Parathyroid adenoma (tissue), 2 donors: ENCODE data around the gene ZMYND11.

Experiments
- H2AFZ ChIP-seq: fragments of 300-600 bp; sonication (generic); one replicate; pipeline ENCODE4 v1.7.0; 2017; ENCODE audit warnings: antibody characterized with exemption, mild to moderate bottlenecking
- H3K27ac ChIP-seq: fragments of 300-600 bp; sonication (generic); one replicate; pipeline ENCODE4 v1.7.0; 2017
- H3K27me3 ChIP-seq: fragments of 300-600 bp; sonication (generic); one replicate; pipeline ENCODE4 v1.7.0; 2017; ENCODE audit warnings: low read length; ENCODE audit not compliant: control insufficient read depth, insufficient read depth
- H3K36me3 ChIP-seq: fragments of 300-600 bp; sonication (generic); one replicate; pipeline ENCODE4 v1.7.0; 2017; ENCODE audit warnings: low read length; ENCODE audit not compliant: control insufficient read depth, insufficient read depth
- H3K4me1 ChIP-seq: fragments of 300-600 bp; sonication (generic); one replicate; pipeline ENCODE4 v1.7.0; 2017; ENCODE audit warnings: control low read depth
- H3K4me2 ChIP-seq: fragments of 300-600 bp; sonication (generic); one replicate; pipeline ENCODE4 v1.7.0; 2017; ENCODE audit warnings: low read length
- H3K4me3 ChIP-seq: fragments of 300-600 bp; sonication (generic); one replicate; pipeline ENCODE4 v1.7.0; 2017; ENCODE audit warnings: low read depth, low read length
- H3K79me2 ChIP-seq: fragments of 300-600 bp; sonication (generic); one replicate; pipeline ENCODE4 v1.7.0; 2017; ENCODE audit warnings: control low read depth
- H3K9ac ChIP-seq: fragments of 300-600 bp; sonication (generic); one replicate; pipeline ENCODE4 v1.7.0; 2017; ENCODE audit warnings: mild to moderate bottlenecking
- H3K9me3 ChIP-seq: fragments of 300-600 bp; sonication (generic); one replicate; pipeline ENCODE4 v1.7.0; 2017; ENCODE audit warnings: low read length; ENCODE audit not compliant: control insufficient read depth
- TF ChIP-seq, protein P1 (sequence below): fragments of 300-600 bp; sonication (generic); IDR thresholded peaks from one replicate; pipeline ENCODE4 v1.7.0; 2017; ENCODE audit warnings: antibody characterized with exemption, mild to moderate bottlenecking
- donor health status: primary hyperparathyroidism.

Gene ZMYND11

GRCh38 chr10:152915-153314 is 17.7 kb downstream of the ZMYND11 start:
- no peak overlapping the region for H2AFZ ChIP-seq
- no peaks in the 10 kb centered on the region for H3K9me3 ChIP-seq
- no peak overlapping the region for H3K4me2 ChIP-seq
- peaks cover 63% of the 10 kb centered on the region for H3K79me2 ChIP-seq
- H3K27me3 ChIP-seq = no peaks in the 10 kb centered on the region
- no peak overlapping the region for H3K4me3 ChIP-seq
- TF ChIP-seq, protein P1, sequence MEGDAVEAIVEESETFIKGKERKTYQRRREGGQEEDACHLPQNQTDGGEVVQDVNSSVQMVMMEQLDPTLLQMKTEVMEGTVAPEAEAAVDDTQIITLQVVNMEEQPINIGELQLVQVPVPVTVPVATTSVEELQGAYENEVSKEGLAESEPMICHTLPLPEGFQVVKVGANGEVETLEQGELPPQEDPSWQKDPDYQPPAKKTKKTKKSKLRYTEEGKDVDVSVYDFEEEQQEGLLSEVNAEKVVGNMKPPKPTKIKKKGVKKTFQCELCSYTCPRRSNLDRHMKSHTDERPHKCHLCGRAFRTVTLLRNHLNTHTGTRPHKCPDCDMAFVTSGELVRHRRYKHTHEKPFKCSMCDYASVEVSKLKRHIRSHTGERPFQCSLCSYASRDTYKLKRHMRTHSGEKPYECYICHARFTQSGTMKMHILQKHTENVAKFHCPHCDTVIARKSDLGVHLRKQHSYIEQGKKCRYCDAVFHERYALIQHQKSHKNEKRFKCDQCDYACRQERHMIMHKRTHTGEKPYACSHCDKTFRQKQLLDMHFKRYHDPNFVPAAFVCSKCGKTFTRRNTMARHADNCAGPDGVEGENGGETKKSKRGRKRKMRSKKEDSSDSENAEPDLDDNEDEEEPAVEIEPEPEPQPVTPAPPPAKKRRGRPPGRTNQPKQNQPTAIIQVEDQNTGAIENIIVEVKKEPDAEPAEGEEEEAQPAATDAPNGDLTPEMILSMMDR = no peak
- no peak overlapping the region for H3K27ac ChIP-seq
- peaks cover 7% of the 10 kb centered on the region for H3K4me1 ChIP-seq
- no peaks in the 10 kb centered on the region for H3K36me3 ChIP-seq
- H3K9ac ChIP-seq = no peak overlapping the region

DNA sequence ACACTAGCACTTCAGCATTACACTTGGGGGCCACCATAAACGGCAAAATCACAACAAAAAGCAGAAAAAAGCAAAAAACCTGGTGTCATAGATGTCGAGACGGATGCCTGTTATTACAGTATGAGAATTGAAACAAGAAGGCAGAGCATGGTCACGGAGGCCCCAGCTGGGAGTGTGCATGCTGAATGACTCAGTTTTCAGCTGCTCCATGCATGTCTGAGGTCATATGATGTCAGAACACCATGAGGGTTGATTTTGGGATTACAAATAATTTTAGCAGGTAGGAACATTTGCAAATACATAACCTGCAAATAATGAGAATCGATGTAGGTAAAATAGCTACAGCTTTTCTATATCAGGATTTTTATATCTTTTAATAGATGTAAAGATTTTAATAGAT is 19.1 kb downstream of the ZMYND11 start:
- TF ChIP-seq, protein P1 = no peak

DNA sequence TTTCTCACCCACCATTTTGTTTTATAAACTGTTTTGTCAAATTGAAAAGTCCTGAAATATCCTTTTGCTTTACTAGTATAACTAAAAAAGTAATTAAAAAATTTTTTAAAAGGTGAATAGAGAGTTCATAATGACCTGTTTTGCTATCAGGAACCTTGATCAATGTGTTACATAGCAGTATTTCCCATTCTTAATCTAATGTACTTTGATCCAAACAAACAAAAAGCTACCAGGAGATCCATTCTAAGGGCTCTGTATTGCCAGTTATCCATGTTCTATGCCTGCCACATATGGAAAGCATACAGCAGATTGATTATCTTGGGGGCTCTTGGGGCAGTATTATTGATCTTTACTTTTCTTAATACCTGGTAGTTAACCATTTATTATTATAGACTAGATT is 32.1 kb downstream of the ZMYND11 start:
- H3K79me2 ChIP-seq = peaks cover 25% of the 10 kb centered on the region

More for the DNA sequence above, 19.1 kb downstream of the ZMYND11 start:
- H3K9me3 ChIP-seq = no peaks in the 10 kb centered on the region
- no peak overlapping the region for H2AFZ ChIP-seq
- H3K4me1 ChIP-seq = peaks cover 6% of the 10 kb centered on the region
- peaks cover 61% of the 10 kb centered on the region for H3K79me2 ChIP-seq
- no peaks in the 10 kb centered on the region for H3K36me3 ChIP-seq
- H3K9ac ChIP-seq = no peak overlapping the region
- no peak overlapping the region for H3K4me3 ChIP-seq
- no peak overlapping the region for H3K27ac ChIP-seq
- H3K27me3 ChIP-seq = no peaks in the 10 kb centered on the region
- no peak overlapping the region for H3K4me2 ChIP-seq

GRCh38 chr10:173741-174140 is 38.5 kb downstream of the ZMYND11 start:
- Histone ChIP-seq H3K4me2 (no peak overlapping the region), H3K36me3 (no peaks in the 10 kb centered on the region), H3K79me2 (peaks cover 11% of the 10 kb centered on the region), H3K9ac (no peak overlapping the region), H3K4me3 (no peak overlapping the region), H3K9me3 (no peaks in the 10 kb centered on the region), H2AFZ (no peak overlapping the region), H3K27ac (no peak overlapping the region), H3K4me1 (no peaks in the 10 kb centered on the region), H3K27me3 (no peaks in the 10 kb centered on the region)
- TF ChIP-seq, protein P1 = no peak

More for the DNA sequence above, 32.1 kb downstream of the ZMYND11 start:
- no peaks in the 10 kb centered on the region for H3K9me3 ChIP-seq
- no peak overlapping the region for H3K4me2 ChIP-seq
- H3K4me1 ChIP-seq = no peaks in the 10 kb centered on the region
- no peaks in the 10 kb centered on the region for H3K36me3 ChIP-seq
- TF ChIP-seq, protein P1 = no peak
- H3K9ac ChIP-seq = no peak overlapping the region
- no peak overlapping the region for H3K4me3 ChIP-seq
- no peak overlapping the region for H2AFZ ChIP-seq
- no peak overlapping the region for H3K27ac ChIP-seq
- no peaks in the 10 kb centered on the region for H3K27me3 ChIP-seq

- no peak overlapping the region for H3K9ac ChIP-seq
- no peaks in the 10 kb centered on the region for H3K9me3 ChIP-seq
- TF ChIP-seq, protein P1 = no peak
- H3K36me3 ChIP-seq = no peaks in the 10 kb centered on the region
- H3K27ac ChIP-seq = no peak overlapping the region
- no peak overlapping the region for H3K4me2 ChIP-seq
- H2AFZ ChIP-seq = no peak overlapping the region
- H3K27me3 ChIP-seq = no peaks in the 10 kb centered on the region
- H3K4me3 ChIP-seq = no peak overlapping the region
- no peaks in the 10 kb centered on the region for H3K4me1 ChIP-seq
- peaks cover 3% of the 10 kb centered on the region for H3K79me2 ChIP-seq
Observed at GRCh38 chr10:176677-177076, 41.4 kb downstream of the ZMYND11 start.
